GM12873 (cell line): Measurements from ENCODE around the gene TKTL2.
A peak's percentile ranks its signal among the peaks of the same experiment; 100 is the strongest.

Experiments used
- TF ChIP-seq, protein P1 (sequence below): IDR thresholded peaks from 2 replicates; pipeline ENCODE4 v1.5.1; 2012; ENCODE audit warnings: low read depth, mild to moderate bottlenecking, moderate library complexity, low read length, control low read depth; ENCODE audit not compliant: insufficient read depth; ENCODE audit errors: missing control alignments

TKTL2 gene

DNA sequence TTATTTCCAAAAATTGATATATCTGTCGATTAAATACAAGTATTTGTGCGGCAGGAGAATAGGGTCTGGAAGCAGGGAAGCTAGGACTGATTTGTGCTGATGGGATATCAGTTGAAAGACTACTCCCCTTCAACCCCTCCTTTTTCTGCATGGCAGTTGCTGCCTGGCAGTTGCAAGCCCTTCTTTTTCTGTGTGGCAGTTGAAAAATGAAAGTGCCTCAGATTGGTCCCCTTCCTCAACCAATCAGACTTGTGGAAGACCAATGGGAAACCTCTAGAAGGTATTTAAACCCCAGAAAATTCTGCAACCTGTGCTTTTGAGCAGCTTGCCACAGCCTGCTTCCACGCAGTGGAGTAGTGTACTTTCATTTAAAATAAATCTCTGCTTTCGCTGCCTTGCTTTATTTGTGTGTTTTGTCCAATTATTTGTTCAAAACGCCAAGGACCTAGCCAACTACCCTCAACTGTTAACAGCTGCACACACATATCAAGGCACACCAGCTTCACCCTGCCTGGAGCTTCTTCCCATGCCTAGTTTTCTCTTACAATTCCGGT is 19.5 kb upstream of the TKTL2 start:
- TF ChIP-seq, protein P1, sequence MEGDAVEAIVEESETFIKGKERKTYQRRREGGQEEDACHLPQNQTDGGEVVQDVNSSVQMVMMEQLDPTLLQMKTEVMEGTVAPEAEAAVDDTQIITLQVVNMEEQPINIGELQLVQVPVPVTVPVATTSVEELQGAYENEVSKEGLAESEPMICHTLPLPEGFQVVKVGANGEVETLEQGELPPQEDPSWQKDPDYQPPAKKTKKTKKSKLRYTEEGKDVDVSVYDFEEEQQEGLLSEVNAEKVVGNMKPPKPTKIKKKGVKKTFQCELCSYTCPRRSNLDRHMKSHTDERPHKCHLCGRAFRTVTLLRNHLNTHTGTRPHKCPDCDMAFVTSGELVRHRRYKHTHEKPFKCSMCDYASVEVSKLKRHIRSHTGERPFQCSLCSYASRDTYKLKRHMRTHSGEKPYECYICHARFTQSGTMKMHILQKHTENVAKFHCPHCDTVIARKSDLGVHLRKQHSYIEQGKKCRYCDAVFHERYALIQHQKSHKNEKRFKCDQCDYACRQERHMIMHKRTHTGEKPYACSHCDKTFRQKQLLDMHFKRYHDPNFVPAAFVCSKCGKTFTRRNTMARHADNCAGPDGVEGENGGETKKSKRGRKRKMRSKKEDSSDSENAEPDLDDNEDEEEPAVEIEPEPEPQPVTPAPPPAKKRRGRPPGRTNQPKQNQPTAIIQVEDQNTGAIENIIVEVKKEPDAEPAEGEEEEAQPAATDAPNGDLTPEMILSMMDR, result no peak

DNA sequence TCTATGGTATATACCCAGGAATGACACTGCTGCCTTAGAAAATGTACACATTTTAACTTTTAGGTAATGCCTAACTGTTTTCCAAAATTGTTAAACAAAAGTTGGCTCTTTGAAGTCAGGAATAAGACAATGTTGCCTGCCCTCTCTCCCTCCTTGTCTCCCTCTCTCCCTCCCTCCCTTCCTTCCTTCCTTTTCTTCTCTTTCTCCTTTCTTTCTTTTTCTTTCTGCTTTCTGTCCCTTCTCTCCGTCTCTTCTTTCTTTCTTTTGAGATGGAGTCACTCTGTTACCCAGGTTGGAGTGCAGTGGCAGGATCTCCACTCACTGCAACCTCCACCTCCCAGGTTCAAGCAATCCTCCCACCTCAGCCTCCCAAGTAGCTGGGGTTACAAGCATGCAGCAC is 16.4 kb upstream of the TKTL2 start:
- TF ChIP-seq, protein P1, result no peak

DNA sequence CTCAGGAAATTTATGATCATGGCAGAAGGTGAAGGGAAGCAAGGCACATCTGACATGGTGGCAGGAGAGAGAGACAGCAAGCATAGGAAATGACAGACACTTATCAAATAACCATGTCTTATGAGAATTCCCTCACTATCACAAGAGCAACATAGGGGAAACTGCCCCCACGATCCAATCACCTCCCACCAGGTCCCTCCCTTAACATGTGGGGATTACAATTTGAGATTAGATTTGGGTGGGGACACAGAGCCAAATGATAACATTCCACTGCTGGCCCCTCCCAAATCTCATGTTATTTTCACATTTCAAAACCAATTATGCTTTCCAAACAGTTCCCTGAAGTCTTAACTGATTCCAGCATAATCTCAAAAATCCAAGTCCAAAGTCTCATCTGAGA is 12.8 kb upstream of the TKTL2 start:
- TF ChIP-seq, protein P1, result no peak

DNA sequence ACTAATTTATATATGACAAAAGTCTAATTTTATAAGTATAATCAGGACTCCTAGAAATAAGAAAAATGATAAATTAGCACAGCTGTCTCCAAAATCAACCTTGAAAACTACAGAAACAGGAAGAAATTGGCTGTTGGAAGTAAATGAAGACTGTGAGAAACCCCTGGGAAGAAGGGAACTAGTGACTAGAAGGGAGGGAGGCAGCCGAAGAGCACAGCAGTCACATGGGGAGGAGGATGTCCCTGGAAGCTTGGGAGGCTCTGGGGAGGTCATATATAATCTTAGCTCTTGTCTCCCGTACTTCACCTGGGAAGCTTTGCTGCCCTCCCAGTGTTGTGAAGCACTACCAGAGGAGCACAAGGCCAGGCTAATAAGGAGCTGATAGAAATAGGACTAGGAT is 12.0 kb upstream of the TKTL2 start:
- TF ChIP-seq, protein P1, result no peak

DNA sequence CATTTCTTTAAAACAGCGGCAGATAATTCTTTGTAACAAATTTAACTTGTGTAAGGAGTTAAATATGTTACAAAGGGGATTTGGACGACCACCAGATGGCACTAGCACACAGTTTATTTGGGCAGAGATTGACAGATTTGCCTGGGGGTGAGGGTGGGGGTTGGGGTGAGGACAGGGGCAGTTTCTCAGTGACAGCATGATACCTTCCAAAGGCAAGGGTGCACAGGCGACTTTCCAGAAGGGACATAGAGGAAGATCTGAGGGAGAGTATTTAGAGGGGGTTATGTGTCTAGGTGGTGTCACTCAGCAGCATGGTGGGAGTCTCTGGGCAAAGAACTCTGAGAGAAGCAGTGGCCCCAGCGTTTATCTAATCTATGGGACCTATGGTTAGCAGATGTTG is 11.4 kb upstream of the TKTL2 start:
- TF ChIP-seq, protein P1, result peak; percentile 53

DNA sequence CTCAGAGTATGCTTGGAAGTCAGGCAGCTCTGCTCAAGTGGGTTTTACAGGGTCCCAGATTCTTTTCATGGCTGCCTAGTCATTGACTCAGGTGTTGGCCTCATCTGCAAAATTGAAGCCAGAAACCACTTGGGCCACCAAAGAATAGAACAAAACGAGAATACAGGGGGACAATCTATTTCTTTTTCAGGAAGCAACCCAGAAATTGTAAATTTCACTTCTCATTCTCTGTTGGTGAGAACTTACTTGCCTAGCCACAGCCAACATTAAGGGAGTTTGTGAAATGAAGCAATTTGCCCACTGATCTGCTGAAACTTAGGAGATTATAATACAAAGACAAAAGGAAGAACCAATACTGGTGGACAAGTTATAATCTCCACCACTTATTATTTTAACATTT is 8.6 kb upstream of the TKTL2 start:
- TF ChIP-seq, protein P1, result no peak

DNA sequence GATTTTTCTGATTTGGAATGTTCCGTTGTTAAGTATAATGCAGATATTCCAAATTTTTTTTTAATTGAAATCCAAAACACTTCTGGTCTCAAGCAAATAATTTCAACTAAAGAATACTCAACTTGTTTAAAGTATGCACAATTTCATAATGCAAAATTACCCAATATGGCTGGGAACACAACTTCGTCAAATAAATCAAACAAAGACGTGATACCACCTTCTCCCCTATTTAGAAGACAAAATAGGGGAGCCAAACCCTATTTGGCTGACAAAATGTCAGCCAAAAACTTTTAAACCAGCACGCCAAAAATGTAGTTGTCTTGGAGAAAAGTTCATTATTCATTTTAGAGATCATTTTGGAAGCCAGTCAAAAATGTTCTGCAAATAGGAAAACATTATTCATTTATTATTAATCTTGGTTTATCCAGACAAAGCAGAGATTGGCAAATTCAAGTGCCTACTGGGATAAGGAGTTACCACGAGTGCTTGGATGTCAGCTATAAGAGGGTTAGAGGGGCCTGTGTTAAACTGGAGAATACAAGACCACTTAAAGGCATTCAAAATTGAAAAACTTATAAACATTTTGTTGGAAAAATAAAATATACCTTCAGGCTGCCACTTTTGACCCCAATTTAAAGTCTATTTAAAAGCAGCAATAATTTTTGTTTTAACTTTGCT is 3.3 kb upstream of the TKTL2 start:
- TF ChIP-seq, protein P1, result no peak

DNA sequence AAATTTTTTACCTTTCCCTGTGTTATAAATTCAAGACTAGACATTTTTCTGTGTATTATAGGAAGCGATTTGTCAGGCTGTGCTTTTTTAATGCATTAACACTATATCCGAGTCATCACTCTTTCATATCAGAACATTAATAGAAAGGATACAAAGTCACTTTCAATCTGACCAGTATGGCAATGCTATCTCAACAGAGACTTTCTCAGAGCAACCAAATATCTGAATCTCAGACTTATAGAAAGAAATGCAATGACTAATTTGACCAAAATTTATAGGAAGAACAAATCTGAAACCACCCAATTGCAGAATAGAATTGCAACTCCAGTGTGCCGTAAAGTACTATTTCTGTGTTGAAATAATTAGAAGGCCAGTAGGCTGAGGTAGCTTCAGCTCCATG is 473 bp upstream of the TKTL2 start:
- TF ChIP-seq, protein P1, result no peak
